Measurements from ENCODE around the gene MBLAC2. TPM values are rescaled to one million over a fixed set of nuclear protein-coding genes. Genes with fewer than 3 reads are reported as not detected.

MBLAC2 gene
- polyA plus RNA-seq, 1 donor from 2014 or later: 13.8 TPM

- Histone ChIP-seq H3K36me3 (ENCODE audit: insufficient read depth, low read length) (no peaks in the 10 kb centered on the region), H3F3A (ENCODE audit: insufficient read depth, low read length, poor library complexity, severe bottlenecking) (peaks cover 3% of the 10 kb centered on the region), H3K4me3 (ENCODE audit: low read length) (no peak overlapping the region), H3K9me2 (ENCODE audit: insufficient read depth, low read length) (no peaks in the 10 kb centered on the region), H3K79me2 (replicated peaks; ENCODE audit: insufficient read depth, low read length) (peaks cover 9% of the 10 kb centered on the region), H3K4me2 (ENCODE audit: low read length) (no peak overlapping the region), H3K9me3 (ENCODE audit: low read length) (no peaks in the 10 kb centered on the region), H3K27ac (ENCODE audit: low read length) (no peak overlapping the region), H3K9ac (ENCODE audit: low read length) (no peak overlapping the region), H4K20me1 (ENCODE audit: insufficient read depth) (no peaks in the 10 kb centered on the region), H3K27me3 (ENCODE audit: insufficient read depth, low read depth, low read length) (peaks cover 10% of the 10 kb centered on the region), H2AFZ (ENCODE audit: low read depth, low read length) (no peak overlapping the region)
- TF ChIP-seq CTCF (IDR thresholded peaks at IDR 0.05; ENCODE audit: poor library complexity, severe bottlenecking) (no peak), RAD21 (conservative IDR thresholded peaks at IDR 0.05) (no peak), EZH2 (IDR thresholded peaks at IDR 0.05; ENCODE audit: borderline replicate concordance, insufficient read depth, low read length, poor library complexity, severe bottlenecking) (no peak), MXI1 (conservative IDR thresholded peaks at IDR 0.05; ENCODE audit: poor library complexity, severe bottlenecking) (no peak), SMC3 (conservative IDR thresholded peaks at IDR 0.05; ENCODE audit: poor library complexity) (no peak), POLR2AphosphoS5 (IDR thresholded peaks at IDR 0.05) (no peak), EP300 (conservative IDR thresholded peaks at IDR 0.05; ENCODE audit: poor library complexity, severe bottlenecking) (no peak), REST (IDR thresholded peaks at IDR 0.05; ENCODE audit: borderline replicate concordance) (no peak), TAF1 (IDR thresholded peaks at IDR 0.05; ENCODE audit: low read depth) (no peak)
Observed at GRCh38 chr5:90477073-90477472, 2.5 kb upstream of the MBLAC2 start.

- Histone ChIP-seq H3K27ac (ENCODE audit: low read length) (no peak overlapping the region), H3K79me2 (replicated peaks; ENCODE audit: insufficient read depth, low read length) (peaks cover 15% of the 10 kb centered on the region), H3K36me3 (ENCODE audit: insufficient read depth, low read length) (no peaks in the 10 kb centered on the region), H4K20me1 (ENCODE audit: insufficient read depth) (no peaks in the 10 kb centered on the region), H3K9me2 (ENCODE audit: insufficient read depth, low read length) (no peaks in the 10 kb centered on the region), H3K27me3 (ENCODE audit: insufficient read depth, low read depth, low read length) (peaks cover 10% of the 10 kb centered on the region), H3F3A (ENCODE audit: insufficient read depth, low read length, poor library complexity, severe bottlenecking) (peaks cover 3% of the 10 kb centered on the region), H3K9me3 (ENCODE audit: low read length) (no peaks in the 10 kb centered on the region), H3K4me3 (ENCODE audit: low read length) (no peak overlapping the region), H3K4me2 (ENCODE audit: low read length) (no peak overlapping the region), H3K9ac (ENCODE audit: low read length) (no peak overlapping the region), H2AFZ (ENCODE audit: low read depth, low read length) (no peak overlapping the region)
- no peak for TF ChIP-seq RAD21 (conservative IDR thresholded peaks at IDR 0.05)
- TF ChIP-seq REST (IDR thresholded peaks at IDR 0.05; ENCODE audit: borderline replicate concordance): no peak
- TF ChIP-seq EP300 (conservative IDR thresholded peaks at IDR 0.05; ENCODE audit: poor library complexity, severe bottlenecking): no peak
- no peak for TF ChIP-seq TAF1 (IDR thresholded peaks at IDR 0.05; ENCODE audit: low read depth)
- no peak for TF ChIP-seq MXI1 (conservative IDR thresholded peaks at IDR 0.05; ENCODE audit: poor library complexity, severe bottlenecking)
- no peak for TF ChIP-seq CTCF (IDR thresholded peaks at IDR 0.05; ENCODE audit: poor library complexity, severe bottlenecking)
- no peak for TF ChIP-seq EZH2 (IDR thresholded peaks at IDR 0.05; ENCODE audit: borderline replicate concordance, insufficient read depth, low read length, poor library complexity, severe bottlenecking)
- TF ChIP-seq SMC3 (conservative IDR thresholded peaks at IDR 0.05; ENCODE audit: poor library complexity): no peak
- TF ChIP-seq POLR2AphosphoS5 (IDR thresholded peaks at IDR 0.05): no peak
Observed at GRCh38 chr5:90476391-90476790, 1.8 kb upstream of the MBLAC2 start.

All from neural cell (in vitro differentiated cells).